Measurements from ENCODE around the gene PUM2.

The PUM2 gene

DNA sequence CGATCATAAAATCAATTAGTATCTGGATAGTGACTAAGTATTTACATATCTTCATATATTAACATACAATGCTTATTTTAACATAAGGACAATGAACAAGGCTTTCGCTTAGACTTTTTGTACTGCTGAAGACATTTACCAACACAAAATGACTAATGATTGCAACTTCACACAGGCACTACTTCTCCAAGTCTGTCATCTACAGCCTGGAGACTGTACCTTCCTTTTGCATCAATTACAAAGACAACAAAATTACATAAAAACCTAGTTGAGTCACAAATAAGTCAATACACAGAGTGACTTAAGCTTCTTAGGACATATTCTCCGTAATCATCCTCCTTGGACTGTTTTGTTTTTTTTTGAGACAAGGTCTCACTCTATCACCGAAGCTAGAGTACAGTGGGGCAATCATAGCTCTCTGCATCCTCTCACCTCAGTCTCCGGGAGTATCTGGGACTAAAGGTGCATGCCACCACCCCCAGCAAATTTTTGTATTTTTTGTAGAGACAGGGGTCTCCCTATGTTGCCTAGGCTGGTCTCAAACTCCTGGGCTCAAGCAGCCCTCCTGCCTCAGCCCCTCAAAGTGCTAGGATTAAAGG is 15.9 kb downstream of the PUM2 start:
- no peak for DNase-seq

DNA sequence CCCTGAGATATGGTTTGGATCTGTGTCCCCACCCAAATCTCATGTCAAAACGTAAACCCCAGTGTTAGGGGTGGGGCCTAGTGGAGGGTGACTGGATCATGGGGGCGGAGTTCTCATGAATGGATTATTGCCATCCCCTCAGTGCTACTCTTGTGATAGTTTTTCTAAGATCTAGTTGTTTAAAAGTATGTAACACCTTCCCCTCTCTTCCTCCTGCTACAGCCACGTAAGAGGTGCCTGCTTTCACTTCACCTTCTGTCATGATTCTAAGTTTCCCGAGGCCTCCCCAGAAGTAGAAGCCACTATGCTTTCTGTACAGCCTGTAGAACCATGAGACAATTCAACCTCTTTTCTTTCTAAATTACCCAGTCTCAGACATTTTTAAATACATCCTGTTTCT is 16.9 kb downstream of the PUM2 start:
- no peak for DNase-seq

DNA sequence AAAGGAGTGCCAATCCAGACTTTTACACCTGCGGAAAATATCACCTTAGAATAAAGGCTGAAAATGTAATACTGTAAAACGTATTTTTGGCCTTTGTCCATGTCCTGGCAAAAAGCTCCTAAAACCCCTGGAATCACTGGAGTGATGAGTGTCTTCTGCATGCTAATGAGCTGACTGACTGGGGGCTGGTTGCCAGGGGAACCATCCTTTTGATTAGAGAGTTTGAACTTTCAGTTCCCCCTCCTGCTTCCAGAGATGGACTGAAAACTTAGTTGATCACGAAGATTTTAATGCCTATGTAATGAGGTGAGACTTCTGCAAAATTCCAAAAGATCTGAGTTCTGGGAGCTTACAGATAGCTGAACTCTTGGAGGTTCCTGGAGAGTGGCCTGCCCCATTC is 20.5 kb downstream of the PUM2 start:
- no peak for DNase-seq

GRCh38 chr2:20327370-20327769 is 23.3 kb downstream of the PUM2 start:
- no peak for DNase-seq

DNA sequence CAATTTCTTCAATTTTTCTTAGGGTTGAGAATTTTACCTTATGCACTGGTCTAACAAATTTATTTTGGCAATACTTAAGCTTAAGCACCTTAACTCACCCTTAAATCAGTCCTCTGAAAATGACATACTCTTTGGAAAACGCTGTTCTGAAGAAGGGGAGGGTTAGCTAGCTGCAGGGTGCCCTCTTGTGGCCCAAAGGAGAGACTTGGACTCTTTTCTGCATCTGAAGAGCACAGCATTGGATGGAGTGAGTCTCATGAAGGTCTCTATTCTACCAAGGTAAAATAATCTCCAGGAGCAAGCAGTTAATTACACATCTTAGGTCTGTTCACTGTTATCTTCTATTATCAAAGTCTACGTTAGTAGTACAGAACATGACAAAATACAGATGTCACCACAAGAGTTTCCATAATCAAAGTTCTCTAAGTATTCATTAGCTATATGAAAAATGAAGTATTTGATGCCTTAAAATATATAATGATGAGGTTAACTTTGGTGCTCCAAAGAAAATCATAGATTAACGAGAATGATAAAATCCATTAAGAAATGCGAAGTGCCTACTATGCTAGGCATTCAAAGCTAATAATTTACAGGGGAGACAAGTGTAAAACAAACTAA is 24.4 kb downstream of the PUM2 start:
- no peak for DNase-seq

GRCh38 chr2:20322527-20323300 is 27.9 kb downstream of the PUM2 start:
- no peak for DNase-seq

DNA sequence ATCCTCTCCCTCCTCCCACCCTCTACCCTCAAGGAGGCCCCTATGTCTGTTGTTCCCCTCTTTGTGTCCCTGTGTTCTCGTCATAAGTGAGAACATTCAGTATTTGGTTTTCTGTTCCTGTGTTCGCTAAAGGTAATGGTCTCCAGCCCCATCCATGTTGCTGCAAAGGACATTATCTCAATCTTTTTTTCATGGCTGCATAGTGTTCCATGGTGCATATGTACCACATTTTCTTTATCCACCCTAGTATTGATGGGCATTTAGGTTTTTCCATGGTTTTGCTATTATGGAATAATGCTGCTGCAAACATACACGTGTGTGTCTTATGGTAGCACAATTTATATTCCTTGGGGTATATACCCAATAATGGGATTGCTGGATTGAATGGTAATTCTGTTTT is 33.0 kb downstream of the PUM2 start:
- no peak for DNase-seq

- DNase-seq: no peak
These were observed 33.4 kb downstream of the PUM2 start for GRCh38 chr2:20317197-20317596.

- no peak for DNase-seq
These were observed 35.8 kb downstream of the PUM2 start for GRCh38 chr2:20314562-20315501.

DNA sequence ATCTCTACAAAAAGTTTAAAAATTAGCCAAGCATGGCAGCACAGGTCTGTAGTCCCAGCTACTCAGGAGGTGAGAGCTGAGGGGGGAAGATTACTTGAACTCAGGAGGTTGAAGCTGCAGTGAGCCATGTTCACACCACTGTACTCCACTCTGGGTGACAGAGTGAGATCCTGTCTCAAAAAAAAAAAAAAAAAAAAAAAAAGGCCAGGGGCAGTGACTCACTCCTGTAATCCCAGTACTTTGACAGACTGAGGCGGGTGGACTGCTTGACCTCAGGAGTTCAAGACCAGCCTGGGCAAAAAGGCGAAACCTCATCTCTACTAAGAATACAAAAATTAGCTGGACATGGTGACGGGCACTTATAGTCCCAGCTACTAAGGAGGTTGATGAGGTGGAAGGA is 37.0 kb downstream of the PUM2 start:
- DNase-seq: no peak

DNA sequence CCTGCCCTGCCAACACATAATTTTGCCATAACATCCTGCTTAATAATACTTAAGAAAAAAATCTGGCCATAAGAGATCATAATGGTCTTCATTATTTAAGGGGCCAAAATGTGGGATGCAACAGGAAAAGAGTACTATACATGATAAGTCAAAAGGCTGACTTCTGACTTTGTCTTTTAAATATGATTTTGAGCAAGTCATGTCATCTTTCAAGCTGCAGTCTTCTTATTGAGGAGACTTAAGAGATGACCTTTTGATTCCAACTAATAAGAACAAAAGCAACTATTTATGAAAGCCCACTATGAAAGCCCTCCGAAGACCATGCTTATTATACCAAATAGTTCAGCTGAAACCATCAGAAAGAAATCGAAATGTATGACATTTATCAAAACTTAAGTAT is 41.6 kb downstream of the PUM2 start:
- DNase-seq: no peak

GRCh38 chr2:20307311-20307710 is 43.3 kb downstream of the PUM2 start:
- DNase-seq: no peak

DNA sequence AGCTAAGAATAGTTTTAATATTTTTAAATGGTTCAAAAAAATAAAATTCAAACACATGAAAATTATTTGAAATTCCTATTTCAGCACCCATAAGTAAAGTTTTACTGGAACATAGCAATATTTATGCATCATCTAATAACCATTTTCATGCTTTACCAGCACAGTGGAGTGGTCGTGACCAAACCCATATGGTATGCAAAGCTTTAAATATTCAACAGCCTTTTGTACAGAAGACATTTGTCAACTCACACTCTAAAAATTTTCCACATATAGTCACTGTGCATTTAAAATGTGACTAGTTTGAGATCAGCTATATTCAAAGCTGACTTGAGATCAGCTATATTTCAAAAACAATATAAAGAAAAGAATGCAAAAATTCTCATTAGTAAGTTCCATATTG is 46.2 kb downstream of the PUM2 start:
- peak; percentile 7 for DNase-seq

GRCh38 chr2:20303966-20304365 is 46.7 kb downstream of the PUM2 start:
- no peak for DNase-seq

DNA sequence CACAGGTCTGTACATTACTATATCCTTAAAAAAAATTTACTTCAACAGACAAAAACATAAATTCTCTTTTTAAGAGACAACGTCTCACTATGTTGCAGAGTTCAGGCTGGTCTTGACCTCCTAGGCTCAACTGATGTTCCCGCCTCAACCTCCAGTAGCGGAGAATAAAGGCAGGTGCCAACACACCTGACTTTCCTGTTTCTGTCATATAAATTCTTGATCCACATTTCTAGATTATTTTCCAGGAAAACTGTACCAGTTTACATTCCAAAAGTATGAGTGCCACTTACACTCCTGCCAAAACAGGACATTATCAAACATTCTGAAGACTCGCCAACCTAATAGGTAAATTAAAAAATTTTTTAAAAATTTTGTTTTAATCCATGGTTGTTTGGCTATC is 48.6 kb downstream of the PUM2 start:
- DNase-seq: no peak

DNA sequence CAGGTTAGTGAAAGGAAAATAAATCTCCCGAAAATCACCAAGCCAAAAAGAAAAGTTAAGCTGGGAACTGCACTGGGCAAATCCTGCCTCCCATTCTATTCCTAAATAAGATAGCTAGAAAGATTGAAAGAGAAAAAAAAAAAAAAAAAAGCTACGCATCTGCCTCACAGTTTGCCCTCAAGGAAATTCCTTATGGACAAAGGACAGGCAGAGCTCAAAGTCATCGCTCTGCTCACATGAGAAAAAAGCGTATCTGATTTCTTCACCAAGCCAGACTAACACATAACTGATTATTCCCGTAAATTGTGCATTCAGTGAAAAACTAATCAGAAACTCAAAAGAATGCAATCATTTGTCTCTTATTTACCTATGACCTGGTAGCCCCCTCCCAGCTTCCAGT is 50.0 kb downstream of the PUM2 start:
- DNase-seq: no peak

GRCh38 chr2:20299113-20299512 is 51.5 kb downstream of the PUM2 start:
- no peak for DNase-seq

GRCh38 chr2:20294231-20294630 is 56.4 kb downstream of the PUM2 start:
- no peak for DNase-seq

- DNase-seq: no peak
These were observed 57.7 kb downstream of the PUM2 start for GRCh38 chr2:20292984-20293383.

DNA sequence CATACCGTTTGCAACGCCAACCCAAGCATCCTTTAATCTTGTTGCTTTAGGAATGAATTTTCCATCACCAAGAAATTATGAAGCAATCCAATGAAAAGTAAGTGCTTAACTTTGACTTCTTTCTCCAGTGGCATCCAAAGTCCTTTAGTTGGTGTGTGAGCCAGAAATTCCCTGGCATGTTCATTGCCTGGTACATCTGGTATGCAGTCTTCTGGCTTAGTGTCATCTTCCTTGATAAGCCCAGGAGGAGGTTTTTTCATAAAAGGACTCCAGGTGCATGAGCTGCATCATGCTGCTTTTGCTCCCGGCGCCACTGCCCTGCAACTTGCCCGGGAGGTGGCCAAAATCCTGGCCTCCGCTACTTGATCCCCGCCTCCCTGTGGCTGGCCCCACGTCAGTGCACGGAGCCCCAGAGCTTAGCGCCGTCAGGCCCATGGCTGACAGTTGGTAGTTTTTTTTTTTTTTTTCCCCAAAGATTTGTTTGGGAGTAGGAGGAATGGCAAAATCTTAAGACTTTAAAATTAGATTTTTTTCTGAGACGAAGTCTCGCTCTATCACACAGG is 58.7 kb downstream of the PUM2 start:
- DNase-seq: peak; percentile 10

DNA sequence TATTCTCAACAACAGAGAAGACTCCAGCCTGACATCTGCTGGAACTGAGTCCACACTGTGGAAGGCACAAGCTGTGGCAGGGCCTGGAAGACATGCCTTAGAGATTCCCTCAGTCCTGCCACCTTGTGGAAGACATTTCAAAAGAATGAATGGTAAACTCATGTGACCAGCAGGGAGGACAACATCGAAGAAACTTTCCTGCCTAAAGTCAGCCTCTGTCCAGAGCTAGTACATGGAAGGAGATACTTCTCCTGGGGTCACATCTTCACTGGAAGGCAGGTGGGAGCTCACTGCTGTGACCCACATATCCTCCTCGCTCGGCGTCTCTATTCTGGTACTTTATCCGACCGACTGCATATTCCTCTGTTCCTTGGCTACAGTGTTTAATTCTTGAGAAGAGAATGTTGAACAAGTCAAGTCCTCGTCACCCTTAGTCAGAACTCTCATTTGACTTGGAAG is 59.5 kb downstream of the PUM2 start:
- DNase-seq: peak; percentile 77

DNA sequence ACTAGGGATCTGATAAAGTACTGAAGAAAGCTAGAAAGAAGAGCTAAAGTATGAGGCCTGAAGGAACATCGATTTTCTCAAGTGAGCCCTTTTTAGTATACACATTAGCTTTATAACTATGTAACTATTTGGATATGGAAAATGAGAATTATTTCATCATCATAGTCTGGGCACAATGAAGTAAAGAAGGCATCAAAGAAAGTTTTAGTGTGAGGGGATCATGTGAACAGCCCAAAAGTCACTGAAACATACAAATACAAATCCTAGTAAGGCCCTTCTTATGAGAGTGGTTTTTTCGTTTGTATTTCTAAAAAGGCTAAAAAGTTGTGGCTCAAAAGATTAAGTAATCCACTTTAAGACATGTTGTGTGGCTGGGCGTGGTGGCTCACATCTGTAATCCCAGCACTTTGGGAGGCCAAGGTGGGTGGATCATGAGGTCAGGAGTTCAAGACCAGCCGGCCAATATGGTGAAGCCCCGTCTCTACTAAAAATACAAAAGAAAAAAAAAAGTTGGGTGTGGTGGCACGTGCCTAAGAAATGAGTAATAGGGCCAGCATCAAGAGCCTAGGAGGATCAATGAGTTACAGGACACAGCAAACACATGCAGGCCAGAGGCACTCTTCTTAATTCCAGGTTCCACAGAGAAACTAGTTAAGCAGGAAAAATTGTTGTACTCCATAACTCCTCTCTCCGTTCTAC is 61.9 kb downstream of the PUM2 start:
- DNase-seq: no peak
